G401.6 (cell line): ENCODE results near the gene RNF214.
"Not testable (repeated sequence)": the region's sequence is repeated elsewhere in the genome, so short reads cannot be mapped to it uniquely, and the experiment has no call there.

Source experiments
- FAIRE-seq: peaks from 2 replicates; lab custom pipeline; 2012; peaks lifted over from hg19 to GRCh38; lab: Jason Lieb, UNC

The RNF214 gene

DNA sequence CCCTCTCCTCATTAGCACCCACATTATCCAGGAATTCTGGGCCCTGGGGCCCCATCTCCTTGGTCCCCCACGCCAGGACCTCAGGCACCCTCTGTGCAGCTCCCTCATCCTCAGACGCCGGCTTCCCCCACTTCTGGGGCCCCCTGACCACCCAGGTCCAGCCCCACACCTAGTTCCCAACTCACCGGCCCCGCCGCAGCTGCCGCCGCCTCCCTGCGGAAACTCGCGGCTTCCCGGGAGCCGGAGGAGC, 704 bp upstream of the RNF214 start, which contains the start of gene PCSK7:
Gene PCSK7, minus strand, starts transcription at position 232 of the 250 bp plus-strand sequence. CDS start 2,229 bp downstream, outside the sequence.
- no peak for FAIRE-seq

DNA sequence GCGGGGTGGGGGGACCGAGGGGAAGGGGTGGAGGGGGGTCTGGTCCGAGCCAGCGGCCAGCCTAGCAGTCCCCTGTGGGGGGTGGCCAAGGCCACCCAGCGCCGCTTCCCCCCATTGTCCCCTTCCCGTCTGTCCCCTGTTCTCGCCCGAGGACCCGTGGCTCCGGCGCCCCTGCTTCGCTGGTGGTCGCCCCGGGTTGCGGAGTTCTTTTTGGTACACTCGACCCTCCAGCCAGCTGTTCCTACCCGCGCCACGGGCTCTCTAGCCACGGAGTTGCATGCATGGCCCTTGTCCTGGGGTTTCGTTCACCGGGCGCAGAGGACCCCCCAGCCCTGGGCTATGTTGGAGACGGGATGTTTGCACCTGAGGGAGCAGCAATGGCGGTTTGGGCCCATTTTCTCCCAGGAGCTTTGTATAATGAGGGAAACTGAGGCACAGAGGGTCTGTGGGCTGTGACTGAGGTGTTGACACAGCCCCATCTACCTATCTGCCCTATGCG, 489 bp downstream of the RNF214 start:
- FAIRE-seq = no peak

DNA sequence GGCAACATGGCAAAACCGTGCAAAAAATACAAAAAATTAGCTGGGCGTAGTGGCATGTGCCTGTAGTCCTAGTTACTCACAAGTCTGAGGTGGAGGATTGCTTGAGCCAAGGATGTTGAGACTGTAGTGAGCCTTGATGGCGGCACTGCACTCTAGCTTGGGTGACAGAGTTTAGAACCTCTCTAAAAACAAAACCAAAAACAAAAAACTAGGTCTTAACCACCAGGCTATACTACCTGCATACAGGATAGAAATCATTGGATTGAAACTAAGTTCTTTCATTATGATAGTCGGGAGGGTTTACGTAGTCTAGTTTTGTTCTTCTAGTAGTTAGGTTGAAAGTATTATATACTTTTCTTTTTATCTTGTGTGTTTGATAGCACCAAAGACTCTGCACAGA, 5.8 kb downstream of the RNF214 start:
- no peak for FAIRE-seq

DNA sequence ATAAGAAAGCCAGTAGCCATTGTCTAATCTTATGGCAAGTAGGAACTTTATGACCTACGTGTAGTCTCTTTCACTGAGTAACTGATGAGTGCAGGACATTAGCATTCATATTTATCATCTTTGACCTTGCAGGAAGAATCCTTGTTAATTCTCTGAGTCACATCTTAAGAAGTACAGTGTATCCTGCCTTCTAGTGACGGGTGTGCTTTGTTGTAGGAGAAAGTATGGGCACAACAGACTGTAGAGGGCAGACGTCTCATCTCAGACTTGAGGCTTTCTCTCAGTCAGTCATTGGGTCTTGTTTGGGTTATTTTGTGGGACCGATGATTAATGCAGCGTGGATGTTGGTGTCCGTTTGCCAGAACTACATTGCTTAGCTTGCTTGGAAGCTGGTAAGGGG, 6.8 kb downstream of the RNF214 start:
- peak; percentile 60 for FAIRE-seq

DNA sequence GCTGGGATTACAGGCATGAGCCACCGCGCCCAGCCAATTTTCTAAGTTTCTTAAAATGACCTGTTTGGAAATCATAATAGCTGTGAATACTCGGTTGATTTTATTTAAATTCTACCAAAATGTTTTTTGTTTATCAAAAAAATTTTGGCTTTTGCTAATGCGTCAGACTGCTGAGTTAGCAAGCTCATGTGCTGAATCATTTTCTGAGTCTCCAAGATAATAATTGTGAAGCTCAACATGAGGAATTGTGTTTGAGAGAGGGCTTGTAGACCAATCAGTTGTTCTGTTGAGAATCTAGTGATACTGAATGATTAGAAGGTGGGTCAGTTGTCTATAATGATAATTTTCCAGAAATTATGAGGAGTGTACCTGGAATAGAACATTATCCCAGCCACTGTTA, 15.9 kb downstream of the RNF214 start:
- no peak for FAIRE-seq

DNA sequence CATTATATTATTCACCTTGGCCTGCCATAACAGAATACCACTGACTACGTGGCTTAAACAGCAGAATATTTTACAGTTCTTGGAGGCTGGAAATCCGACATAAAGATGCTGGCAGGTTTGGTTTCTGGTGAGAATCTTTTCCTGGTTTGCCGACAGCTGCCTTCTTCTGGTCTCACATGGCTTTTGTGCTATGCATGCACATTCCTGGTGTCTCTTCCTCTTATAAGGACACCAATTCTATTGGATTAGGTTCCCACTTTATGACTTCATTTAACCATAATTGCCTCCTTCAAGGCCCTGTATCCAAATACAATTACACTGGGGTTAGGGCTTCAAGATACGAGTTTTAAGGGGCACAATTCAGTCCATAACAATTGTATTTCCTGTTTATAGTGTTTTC, 17.1 kb downstream of the RNF214 start:
- no peak for FAIRE-seq

DNA sequence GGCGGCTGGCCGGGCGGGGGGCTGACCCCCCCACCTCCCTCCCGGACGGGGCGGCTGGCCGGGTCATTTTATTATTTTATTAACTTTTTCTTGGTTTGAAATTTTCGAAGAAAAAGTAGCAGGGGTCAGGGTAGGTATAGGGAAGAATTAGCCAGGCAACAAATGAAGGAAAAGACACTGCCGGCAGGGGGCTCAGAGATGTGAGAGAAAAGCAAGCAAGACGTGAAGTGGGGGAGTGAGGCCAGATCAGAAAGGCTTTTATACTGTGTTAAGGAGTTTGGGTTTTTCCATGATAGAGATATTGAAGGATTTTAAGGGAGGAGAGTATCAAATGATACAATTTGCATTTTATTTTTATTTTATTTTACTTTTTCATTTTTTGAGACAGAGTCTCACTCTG, 19.0 kb downstream of the RNF214 start:
- FAIRE-seq = no peak

DNA sequence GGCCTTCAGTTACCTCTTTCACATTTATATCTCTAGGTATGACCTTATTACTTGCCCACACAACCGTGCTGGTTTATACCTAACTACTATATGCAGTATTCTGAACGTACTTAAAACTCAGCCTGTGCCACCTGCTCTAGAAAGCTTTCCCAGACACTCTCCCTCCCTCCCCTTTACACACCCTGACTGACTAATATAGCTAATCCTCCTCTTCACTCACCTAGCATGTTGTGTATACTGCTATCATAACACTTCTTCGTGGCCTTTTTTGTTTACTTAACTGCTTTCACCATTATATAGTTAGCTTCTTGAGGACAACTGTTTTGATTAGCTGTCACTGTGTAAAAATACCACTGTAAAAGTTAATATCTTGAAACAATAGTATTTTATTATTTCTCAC, 23.5 kb downstream of the RNF214 start:
- FAIRE-seq = no peak

DNA sequence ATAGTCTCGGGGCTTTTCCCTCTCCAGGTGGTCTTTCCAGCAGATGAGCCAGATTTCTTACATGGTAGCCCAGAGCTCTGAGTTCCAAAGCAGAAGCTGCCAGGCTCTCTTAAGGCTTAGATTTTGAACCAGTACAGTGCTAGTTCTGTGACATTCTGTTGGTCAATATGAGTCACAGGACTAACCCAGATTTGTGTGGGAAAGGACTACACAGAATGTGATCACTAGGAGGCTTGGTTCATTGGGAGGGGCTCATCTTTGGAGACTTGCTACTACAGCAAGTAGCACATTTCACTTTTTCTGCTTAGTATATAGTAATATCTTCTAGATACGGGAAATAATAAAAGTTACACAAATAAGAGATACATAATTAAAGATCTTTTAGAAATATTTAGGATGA, 24.1 kb downstream of the RNF214 start:
- no peak for FAIRE-seq

DNA sequence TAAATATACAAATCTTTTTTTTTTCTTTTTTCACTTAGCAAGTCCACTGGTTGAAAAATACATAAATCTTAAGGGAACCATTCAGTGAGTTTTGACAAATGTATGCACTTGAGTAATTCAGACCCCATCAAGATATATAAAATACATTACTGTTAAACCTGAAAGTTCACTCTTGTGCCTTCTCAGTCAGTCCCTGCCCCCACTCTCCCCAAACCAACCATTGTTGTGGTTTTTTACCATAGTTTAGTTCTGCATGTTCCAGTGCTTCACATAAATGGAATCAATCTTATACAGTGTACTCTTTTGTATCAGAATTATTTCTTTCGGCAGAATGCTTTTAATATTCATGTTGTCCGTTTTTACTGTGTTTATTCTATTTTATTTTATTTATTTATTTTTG, 26.1 kb downstream of the RNF214 start:
- no peak for FAIRE-seq

DNA sequence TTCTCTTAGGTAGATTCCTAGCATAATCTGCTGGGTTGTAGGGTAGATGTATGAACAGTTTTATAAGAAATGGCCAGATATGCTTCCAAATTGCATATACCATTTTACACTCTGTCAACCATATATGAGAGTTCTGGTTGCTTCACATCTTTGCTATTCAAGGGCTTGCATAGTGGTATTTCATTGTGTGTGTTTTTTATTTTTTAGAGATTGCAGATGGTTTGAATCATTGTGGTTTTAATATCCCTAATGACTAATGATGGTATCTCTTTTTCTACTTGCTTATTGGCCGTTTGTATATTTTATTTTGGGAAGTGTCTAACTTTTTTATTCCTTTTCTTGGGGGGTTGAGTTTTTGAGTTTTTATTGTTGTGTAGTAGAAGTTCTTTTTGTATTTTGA, 26.9 kb downstream of the RNF214 start:
- no peak for FAIRE-seq

DNA sequence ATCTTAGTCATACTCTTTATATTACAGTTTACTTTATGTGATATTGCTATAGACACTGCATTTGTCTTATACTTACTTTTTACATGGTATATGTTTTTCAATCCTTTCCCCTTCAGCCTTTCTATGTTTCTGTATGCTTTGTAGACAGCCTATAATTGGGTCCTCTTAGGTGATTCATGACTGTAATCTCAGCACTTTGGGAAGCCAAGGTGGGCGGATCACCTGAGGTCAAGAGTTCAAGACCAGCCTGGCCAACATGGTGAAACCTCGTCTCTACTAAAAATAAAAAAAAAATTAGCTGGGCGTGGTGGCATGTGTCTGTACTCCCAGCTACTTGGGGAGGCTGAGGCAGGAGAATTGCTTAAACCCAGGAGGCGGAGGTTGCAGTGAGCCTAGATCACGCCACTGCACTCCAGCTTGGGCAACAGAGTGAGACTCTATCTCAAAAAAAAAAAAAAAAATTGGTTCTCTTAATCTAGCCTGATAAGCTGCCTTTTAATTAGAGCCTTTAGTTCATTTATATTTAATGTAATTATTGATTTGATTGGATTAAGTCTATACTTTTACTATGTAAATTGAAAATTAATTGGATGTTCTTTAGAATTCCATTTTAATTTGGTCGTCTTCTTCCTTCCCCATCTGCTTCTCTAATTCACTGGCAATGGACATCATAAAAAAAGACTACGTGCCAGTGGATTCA, 32.3 kb downstream of the RNF214 start:
- not testable (repeated sequence) for FAIRE-seq

DNA sequence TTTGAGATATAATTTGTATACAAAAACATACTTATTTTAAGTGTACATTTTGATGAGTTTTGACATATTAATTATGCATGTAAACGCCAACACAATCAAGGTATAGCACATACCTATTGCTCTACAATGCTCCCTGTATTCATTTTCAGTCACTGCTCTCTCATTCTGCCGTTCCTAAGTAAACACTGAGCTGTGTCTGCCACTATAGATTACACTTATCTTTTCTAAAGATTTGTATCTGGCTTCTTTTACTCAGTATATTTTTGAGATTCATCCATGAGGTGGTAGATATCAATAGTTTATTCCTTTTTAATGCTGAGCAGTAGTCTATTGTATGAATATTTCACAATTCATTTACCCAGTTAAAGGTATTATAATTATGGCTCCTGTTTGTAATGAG, 33.3 kb downstream of the RNF214 start:
- no peak for FAIRE-seq

DNA sequence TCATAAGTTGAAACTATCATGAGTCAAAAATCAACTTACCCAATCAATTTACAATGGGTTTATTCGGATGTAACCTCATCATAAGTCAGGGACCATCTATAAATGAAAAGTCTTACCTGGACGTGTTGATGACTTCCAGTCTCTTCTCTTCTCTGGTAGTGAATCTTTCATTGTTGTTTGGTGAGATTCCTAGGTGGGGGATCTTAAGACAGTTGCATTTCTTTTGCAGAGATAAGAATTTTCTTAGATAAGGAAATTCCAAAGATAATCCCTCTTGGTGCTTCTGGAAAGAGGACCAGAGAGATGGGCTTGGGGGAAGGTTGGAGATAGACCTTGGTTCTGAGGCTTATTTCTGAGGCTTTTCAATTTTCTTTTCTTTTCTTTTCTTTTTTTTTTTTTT, 37.4 kb downstream of the RNF214 start:
- no peak for FAIRE-seq

DNA sequence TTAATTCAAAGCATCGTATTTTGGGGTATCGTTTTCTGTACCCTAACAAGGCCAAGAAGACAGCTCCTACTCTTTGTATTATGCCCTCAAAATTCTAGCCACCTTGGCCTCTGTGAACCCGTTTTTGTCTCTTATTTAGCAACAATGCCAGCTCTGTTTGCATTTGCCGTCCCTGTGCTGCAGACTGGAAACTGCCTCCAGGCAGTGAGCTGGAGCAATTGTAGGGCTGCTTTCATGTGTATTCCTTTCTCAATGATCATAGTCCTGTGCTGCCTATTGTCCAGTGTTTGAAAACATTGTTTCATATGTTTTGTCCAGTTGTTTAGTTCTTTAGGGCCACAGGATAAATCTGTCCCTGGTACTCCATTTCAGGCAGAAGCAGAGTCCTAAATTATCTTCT, 38.7 kb downstream of the RNF214 start:
- no peak for FAIRE-seq

DNA sequence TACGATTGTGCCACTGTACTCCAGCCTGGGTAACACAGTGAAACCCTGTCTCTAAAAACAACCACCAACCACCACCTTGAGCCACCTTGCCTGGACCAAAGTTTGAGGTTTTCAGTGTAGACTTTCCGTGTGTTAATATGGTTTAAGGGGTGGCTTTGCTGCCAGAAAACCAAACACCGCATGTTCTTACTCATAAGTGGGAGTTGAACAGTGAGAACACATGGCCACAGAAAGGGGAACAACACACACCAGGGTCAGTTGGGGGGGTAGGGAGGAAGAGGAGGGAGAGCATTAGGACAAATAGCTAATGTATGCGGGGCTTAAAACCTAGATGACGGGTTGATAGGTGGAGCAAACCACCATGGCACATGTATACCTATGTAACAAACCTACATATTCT, 39.7 kb downstream of the RNF214 start:
- not testable (repeated sequence) for FAIRE-seq

DNA sequence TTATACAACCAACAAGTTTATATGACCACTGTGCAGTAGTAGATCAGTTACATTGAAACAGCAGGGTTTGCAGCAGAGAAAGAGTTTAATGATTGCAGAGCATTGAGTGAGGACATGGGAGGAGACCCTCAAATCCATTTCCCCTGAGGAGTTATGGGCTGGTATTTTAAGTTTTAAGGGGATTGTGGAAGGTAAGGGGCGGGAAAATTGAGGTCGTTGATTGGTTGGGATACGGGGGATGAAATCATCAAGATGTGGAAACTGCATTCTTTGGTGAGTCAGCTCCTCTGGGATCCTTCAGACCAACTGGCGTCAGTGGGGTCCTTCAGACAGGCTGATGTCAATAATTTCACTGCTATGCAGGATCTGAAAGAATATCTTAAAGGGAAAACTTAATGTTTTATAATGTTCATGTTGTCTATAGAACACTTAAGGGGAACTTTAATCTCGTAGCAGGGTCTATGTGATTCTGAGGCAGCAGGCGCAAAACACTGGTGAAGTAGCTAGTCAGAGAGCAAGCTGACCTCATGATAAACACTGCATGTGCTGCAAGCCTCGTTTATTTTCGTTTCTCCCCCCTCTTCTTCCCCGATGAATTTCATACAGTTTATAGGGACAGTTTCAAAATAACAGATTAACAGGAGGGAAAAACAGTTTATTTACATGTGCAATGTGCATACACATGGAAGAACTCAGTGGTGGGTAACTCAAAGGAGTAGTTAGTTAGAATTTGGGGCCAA, 41.2 kb downstream of the RNF214 start:
- FAIRE-seq = no peak

DNA sequence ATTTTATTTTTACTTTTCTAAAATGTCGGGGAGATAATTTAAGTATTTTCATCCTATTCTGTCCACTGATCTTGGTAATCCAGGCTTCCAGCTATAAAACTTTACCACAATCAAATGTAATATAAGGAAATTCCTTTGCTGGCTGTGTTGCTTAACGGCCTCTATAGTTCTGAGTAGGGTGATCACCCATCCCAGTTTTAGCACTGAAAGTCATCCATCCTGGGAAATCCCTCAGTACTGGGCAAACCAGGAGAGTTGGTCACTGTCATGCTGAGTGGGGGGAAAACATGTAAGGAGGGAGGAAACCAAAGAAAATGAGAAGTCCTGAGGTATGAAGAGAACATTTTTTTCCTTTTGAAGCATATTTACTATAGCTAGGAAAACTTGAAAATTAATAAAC, 45.9 kb downstream of the RNF214 start:
- FAIRE-seq = no peak

DNA sequence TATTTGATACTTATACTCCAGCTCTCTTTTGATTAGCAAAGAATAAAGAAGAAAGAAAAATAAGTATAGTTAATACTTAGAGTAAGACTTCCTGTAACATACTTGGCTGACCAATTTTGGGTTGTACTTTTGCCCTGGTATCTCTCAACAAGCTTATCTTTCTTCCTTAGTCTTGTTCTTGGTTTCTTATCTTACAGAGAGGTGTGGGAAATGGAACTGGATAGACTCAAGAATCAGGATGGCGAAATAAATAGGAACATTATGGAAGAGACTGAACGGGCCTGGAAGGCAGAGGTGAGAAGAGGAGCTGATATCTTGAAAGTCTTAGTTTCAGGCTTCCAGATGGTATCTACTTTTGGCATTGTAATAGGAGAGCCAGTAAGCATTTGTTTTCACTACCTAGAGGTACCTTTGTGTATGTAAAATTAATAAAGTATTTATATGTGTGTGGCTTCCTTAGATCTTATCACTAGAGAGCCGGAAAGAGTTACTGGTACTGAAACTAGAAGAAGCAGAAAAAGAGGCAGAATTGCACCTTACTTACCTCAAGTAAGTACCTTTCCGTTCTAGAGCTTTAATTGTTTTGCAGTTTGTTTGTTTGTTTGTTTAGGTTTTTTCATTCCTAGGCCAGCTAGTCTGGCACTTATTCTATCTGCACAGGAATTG, 47.4 kb downstream of the RNF214 start:
- no peak for FAIRE-seq

DNA sequence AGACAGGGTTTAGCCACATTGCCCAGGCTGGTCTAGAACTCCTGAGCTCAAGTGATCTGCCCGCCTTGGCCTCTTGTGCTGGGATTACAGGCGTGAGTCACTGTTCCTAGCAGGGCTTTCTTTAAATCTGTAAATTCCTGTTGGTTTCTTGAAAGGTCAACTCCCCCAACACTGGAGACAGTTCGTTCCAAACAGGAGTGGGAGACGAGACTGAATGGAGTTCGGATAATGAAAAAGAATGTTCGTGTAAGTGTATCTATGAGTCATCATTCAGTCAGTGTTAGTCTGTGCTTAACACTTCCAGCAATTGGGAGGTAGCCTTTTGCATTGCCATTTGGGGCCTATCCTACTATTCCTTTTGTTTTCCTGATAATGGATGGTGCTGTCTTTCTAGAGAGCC, 48.7 kb downstream of the RNF214 start:
- FAIRE-seq = no peak

DNA sequence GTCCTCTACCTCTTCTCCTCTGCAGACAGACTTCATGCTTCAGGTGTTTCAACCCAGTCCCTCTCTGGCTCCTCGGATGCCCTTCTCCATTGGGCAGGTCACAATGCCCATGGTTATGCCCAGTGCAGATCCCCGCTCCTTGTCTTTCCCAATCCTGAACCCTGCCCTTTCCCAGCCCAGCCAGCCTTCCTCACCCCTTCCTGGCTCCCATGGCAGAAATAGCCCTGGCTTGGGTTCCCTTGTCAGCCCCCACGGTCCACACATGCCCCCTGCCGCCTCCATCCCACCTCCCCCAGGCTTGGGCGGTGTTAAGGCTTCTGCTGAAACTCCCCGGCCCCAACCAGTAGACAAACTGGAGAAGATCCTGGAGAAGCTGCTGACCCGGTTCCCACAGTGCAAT, 49.4 kb downstream of the RNF214 start:
- FAIRE-seq = no peak

DNA sequence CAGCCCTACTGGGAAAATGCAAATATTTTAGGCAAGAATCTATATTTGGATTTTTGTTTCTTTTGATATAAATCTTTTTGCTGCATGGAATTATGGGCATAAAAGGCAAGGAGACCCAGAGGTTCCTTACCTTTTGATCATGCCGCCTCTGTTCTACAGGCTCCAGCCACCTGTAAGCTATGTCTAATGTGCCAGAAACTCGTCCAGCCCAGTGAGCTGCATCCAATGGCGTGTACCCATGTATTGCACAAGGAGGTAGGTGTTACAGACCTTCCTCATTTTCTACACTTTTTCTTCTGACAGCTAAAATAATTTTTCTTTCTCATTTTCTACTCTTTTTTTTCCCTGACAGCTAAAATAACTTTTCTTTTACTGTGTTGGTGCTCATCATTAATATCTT, 50.5 kb downstream of the RNF214 start:
- FAIRE-seq = no peak

DNA sequence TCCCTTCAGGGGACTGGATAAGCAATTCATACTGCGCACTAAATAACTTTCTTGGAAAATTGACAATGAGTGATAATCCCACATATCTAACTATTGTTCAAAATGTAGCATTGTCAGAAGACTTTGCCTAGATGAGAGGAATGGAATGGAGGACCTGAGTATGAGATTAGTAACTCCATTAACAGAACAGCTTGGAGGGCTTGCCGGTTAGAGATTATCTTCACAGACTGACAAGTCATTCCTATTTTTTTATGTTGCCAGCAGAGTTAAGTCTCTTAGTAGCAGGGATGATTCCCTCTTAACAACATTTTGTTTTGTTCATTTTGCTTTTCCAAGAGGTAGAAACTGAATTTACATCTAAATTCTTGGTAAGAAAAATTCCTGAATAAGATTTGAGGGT, 51.6 kb downstream of the RNF214 start:
- no peak for FAIRE-seq

DNA sequence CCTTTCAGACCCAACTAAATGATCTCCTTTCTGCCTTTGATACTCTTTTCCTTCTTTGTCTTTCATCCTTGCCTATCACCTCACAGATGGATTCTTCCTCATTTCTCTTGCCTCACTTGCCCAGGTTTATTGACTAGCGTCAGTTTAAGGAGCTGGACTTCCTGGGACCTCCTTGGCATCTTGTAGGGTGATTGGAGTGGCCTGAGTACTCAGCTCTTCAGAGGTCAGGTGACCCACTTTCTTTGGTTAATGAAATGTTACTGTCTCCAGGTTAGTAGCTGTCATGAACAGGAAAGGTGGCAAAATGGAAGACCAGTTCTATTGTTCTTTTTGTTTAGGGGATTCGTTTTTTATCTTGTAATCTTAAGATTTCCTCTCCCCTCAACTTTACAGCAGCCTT, 54.1 kb downstream of the RNF214 start:
- FAIRE-seq = no peak
